HG03139 (cell line): Measurements from ENCODE around the gene ATG3.
A peak's percentile ranks its signal among the peaks of the same experiment; 100 is the strongest.
"Not testable (repeated sequence)": the region's sequence is repeated elsewhere in the genome, so short reads cannot be mapped to it uniquely, and the experiment has no call there.

Source experiments
- ATAC-seq: cut with Tn5 transposase; IDR thresholded peaks from one replicate; pipeline ENCODE4 v1.9.1; 2021; ENCODE audit not compliant: unreplicated experiment

The ATG3 gene

GRCh38 chr3:112561734-112562529 is at the start of gene ATG3, which contains the start of gene SLC35A5:
TSS of gene ATG3 (minus strand) at chr3:112561962. CDS start at chr3:112561528, 434 bp downstream.
TSS of gene SLC35A5 (plus strand) at chr3:112562045. CDS start at chr3:112563404, 1,359 bp downstream.
- ATAC-seq: peak; percentile 77

DNA sequence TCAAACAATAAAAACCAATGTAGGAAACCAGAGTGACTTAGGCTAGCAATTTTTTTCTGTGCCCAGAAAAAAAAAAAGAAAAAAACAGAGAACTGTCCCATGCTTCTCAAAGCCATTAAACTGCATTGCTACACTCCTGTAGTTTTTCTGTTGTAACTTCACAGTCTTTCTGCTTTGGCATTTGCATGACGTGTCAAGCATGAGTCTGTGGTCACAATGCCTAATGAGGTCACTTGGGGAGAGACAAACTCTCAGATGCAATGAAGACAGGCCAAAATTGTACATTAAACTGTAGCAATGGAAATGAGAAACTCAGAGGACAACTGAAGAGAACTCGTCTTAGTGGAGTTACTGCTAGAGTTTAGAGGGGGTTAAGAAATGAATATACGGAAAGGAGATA is 48.4 kb upstream of the ATG3 start:
- ATAC-seq: no peak

GRCh38 chr3:112607863-112608262 is 46.1 kb upstream of the ATG3 start:
- no peak for ATAC-seq

DNA sequence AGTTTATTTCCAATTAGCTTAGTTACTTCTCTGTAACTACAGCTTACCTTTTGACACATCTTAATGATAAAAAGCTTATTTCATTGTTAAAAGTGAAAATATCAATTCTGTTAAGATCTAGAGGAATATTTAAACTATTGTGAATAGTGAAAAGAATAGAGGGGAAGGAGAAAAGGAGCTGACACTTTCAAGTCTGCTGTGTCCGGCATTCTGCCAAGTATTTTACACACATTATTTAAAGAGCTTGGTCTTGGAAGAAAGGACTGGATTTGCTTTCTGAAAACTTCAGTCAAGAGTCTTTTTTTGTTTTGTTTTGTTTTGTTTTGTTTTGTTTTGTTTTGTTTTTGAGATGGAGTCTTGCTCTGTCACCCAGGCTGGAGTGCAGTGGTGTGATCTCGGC is 44.3 kb upstream of the ATG3 start:
- no peak for ATAC-seq

DNA sequence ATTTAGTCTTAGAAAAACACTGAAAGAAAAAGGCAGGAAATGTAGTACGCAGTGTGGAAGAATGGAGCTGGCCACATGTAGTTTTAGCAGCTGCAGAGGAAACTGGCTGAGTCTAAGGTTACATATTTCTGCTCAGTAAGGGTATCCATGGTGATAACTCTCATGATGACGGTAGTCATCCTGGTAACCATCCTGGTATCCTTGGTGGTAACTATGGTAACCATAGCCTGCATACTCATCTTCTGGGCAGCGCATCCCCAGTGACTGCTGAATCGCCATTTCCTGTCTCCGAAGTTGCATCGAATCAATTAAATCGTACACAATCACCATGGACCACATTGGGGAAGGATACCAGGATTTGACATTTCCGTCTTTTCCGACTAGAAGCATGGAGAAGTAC is 43.5 kb upstream of the ATG3 start:
- ATAC-seq: no peak

- no peak for ATAC-seq
These were observed 42.8 kb upstream of the ATG3 start for GRCh38 chr3:112604536-112604935.

DNA sequence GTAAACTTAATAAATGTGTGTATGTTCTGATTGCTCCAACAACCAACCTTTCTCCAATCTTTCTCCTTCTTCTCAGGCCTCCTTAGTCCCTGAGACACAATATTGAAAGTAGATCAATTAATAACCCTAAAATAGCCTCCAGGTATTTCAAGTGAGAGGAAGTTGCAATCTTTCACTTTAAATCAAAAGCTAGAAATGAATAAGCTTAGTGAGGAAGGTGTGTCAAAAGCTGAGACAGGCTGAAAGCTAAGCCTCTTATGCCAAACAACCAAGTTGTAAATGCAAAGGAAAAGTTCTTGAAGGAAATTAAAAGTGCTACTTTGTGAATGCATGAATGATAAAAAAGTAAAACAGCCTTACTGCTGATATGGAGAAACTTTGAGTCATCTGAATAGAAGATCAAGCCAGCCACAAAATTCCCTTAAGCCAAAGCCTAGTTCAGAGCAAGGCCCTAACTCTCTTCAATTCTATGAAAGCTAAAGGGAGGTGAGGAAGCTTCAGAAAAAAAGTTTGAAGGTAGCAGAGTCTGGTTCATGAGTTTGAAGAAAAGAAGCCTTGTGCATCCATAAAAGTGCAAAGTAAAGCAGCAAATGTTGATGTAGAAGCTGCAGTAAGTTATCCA is 40.6 kb upstream of the ATG3 start:
- peak; percentile 66 for ATAC-seq

- ATAC-seq: no peak
These were observed 37.0 kb upstream of the ATG3 start for GRCh38 chr3:112598731-112599130.

GRCh38 chr3:112597945-112598344 is 36.2 kb upstream of the ATG3 start:
- no peak for ATAC-seq

- ATAC-seq: no peak
These were observed 33.1 kb upstream of the ATG3 start for GRCh38 chr3:112594856-112595255.

GRCh38 chr3:112593258-112593657 is 31.5 kb upstream of the ATG3 start:
- ATAC-seq: no peak

- ATAC-seq: no peak
These were observed 25.6 kb upstream of the ATG3 start for GRCh38 chr3:112587336-112587735.

DNA sequence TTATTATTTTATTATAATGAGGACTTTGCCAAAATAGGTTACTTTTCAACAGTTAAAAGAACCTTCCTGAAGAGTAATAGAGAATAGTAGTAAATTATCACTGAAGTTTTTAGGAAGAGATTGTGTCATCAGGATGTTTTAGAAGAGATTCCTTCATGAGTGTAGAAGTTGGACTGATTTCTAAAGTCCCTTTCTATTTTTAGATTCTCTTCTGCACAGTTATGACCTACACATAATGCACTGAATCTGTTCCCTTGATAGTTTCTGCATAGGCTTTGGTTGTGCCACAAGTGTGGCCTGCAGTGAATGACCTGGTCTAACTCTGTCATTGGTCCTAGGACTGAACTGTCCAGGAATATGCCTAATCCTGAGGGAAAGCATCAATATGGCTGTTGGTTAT is 24.0 kb upstream of the ATG3 start:
- ATAC-seq: no peak

GRCh38 chr3:112583105-112583504 is 21.3 kb upstream of the ATG3 start:
- no peak for ATAC-seq

- no peak for ATAC-seq
These were observed 20.6 kb upstream of the ATG3 start for GRCh38 chr3:112582244-112582874.

- ATAC-seq: no peak
These were observed 17.9 kb upstream of the ATG3 start for GRCh38 chr3:112579697-112580096.

GRCh38 chr3:112579232-112579631 is 17.5 kb upstream of the ATG3 start:
- no peak for ATAC-seq

DNA sequence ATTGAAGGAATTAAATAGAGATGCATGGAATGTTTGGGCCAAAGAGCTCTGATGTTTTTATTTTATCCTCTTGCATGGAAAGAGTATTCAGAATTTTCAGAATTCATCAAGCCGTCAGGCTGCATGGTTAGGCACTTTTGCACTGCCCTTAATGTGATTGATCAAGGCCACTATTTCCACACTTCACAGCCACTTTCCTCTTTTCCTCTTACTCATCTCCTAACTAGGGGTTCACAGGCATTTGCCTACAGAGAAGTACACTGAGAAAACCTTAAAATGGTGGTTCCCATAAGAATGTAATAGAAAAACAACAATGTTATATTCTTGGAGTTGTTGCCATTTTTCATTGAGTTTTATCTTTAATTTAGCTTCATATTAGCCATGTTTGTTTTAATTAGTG is 10.9 kb upstream of the ATG3 start:
- ATAC-seq: no peak

DNA sequence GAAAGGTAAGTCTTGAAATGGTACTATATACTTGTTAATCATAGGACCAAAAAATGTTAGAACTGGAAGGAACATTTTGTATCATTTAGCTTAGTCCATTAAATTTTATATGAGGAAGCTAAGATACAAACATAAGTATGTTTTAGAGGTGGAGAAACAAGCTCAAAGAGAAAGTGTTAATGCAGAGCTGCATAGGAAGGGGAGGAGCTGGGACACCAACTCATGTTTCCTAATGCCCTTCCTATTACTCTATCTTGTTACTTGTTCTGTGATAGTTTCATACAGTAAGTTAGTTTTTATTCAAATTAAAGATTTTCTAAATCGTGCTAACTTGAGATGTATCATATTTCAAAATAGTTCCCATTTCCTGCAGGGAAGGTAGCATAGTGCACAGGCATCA is 7.5 kb upstream of the ATG3 start:
- no peak for ATAC-seq

DNA sequence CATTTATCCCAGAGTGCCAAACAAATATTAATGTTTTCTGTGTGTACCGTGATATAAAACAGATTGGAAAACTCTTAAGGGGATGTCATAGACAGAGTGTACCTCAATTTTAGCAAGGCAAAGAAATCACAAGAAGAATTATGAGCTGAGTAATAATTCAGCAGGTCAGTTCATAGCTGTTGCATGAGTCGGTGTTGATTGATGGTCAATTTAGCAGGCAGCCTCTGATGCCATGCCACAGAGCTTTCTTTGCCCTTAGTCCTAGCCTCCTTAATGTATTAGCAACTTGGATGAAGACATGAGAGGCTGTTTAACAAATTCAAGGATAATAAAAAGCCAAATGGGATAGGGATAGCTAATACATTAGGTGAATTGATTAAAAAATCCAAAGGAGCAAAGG is 6.9 kb upstream of the ATG3 start:
- no peak for ATAC-seq

DNA sequence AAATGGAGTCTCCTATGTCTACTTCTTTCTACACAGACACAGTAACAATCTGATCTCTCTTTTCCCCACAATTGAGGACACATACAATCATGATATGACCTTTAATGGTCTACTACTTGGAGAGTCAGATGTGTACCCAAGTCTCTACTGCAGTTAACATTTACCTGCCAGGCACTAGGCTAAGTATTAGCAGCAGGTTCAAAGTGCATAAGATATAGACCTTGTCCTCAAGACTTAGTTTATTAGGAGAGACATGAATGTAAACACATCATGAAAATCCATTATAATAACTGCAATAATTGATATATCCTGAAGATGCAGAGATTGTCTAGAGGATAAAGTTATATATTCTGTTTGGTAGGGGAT is 3.2 kb upstream of the ATG3 start:
- ATAC-seq: no peak

GRCh38 chr3:112564247-112564939 is 2.6 kb upstream of the ATG3 start:
- not testable (repeated sequence) for ATAC-seq
